ENCODE results near the gene TRMT2A.

Gene TRMT2A

DNA sequence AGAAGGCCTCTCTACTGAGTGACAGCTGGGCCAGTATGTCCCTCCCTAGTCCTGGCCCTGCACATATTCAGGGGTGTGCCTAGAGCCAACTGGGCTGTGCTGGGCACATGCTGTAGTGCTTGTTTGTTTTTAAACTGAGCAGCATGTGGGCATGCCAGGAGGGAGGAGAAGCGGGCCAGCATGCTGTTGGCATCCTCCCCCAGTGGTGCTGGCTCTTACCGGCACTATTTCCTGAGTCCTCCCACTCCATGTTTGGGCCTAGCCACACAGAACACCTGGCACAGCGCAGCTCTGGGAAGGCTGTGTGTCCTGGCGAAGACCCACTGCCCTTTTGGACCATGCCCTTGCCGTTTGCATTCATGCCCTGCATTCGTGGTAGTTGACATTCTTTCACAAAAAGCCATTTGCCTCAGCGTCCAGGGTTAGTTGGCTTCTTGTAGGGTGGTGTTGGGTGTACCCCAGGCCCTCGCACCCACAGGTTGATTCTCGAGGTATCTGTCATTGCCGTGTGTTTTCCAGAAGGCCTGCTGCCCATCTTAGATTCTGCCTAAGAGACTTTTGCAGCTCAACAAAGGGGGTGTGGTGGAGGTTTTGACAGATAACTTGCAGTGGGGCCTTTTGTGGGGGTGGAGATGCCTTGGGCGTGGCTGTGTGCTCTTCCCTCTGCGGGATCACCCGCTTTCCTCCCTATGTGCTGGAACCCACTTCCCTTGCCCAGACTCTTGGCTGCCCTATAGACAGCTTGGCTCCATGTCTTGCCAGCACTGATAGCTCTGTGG lies 23.4 kb downstream of the TRMT2A start:
- no peak overlapping the region for H3K4me3 ChIP-seq (replicated peaks; ENCODE audit: low read depth, low read length)
- DNase-seq (ENCODE audit: low read depth): no peak
- TF ChIP-seq CTCF (IDR thresholded peaks at IDR 0.05; ENCODE audit: low read length, missing control alignments): no peak

- TF ChIP-seq CTCF (IDR thresholded peaks at IDR 0.05; ENCODE audit: low read length, missing control alignments): no peak
- DNase-seq (ENCODE audit: low read depth): no peak
- no peak overlapping the region for H3K4me3 ChIP-seq (replicated peaks; ENCODE audit: low read depth, low read length)
Measured at GRCh38 chr22:20092477-20092854, 24.6 kb downstream of the TRMT2A start.

DNA sequence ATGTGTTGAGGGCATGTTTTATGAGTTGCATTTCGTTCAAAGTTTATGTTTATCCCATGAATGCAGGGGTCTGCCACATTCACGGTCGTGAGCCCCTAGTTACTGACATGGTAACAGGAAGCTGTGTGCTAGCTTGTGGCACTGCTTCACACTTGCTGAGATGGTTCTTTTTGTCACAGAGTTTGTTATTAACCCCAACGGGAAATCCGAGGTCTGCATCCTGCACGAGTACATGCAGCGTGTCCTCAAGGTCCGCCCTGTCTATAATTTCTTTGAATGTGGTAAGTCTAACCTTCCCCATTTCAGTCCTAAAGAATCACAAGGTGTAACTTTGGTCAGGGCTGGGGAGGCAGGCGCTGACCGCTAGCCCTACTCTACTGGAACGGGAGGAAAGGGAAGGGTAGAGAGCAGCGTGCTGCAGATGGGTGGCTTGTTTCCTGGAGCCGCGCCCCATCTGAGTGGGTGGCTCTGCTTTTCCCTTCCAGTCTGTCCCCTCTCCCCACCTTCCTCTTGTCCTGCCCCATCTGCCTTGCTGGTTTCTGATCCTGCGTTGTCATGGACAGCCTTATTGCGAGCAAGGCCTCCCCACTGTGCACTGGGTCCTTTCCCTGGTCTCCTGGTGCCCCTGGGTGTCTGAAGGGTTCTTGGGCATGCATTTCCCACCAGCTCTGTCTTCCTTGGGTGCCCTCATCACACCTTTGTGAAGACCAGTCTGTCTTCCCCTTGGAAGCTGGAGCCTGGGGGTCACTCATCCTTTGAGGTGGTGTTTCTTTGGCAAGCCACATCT lies 25.1 kb downstream of the TRMT2A start:
- DNase-seq (ENCODE audit: low read depth): no peak
- no peak overlapping the region for H3K4me3 ChIP-seq (replicated peaks; ENCODE audit: low read depth, low read length)
- no peak for TF ChIP-seq CTCF (IDR thresholded peaks at IDR 0.05; ENCODE audit: low read length, missing control alignments)

GRCh38 chr22:20090730-20091240 lies 26.2 kb downstream of the TRMT2A start:
- TF ChIP-seq CTCF (IDR thresholded peaks at IDR 0.05; ENCODE audit: low read length, missing control alignments): no peak
- no peak for DNase-seq (ENCODE audit: low read depth)
- H3K4me3 ChIP-seq (replicated peaks; ENCODE audit: low read depth, low read length): no peak overlapping the region

DNA sequence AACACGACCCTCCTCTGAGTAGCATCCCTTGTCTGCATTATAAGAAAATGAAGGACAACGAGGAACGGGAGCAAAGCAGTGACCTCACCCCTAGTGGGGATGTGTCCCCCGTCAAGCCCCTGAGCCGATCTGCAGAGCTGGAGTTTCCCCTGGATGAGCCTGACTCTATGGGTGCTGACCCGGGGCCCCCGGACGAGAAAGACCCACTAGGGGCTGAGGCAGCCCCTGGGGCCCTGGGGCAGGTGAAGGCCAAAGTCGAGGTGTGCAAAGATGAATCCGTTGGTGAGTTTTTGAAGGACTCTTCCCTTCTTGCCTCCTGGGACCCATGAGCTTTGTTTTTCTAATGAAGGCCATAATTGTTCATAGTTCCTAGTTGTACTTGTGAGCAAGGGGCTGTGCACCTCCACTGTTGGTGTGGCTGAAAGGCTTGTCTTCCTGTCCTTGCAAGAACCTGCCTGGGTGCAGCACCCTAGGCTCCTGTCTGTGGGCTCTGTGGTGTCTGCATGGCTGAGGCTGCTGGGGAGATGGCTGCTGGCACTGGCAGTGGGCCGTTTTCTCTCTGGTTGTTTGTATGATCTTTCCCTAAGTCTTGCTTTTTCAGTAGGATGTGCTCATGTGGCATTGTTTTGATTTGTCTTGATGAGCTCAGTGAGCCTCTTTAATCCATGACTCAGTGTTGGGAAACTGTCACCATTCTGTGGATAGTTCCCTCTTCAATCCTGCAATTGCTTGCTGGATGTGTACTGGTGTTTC lies 26.9 kb downstream of the TRMT2A start:
- no peak for TF ChIP-seq CTCF (IDR thresholded peaks at IDR 0.05; ENCODE audit: low read length, missing control alignments)
- H3K4me3 ChIP-seq (replicated peaks; ENCODE audit: low read depth, low read length): no peak overlapping the region
- DNase-seq (ENCODE audit: low read depth): no peak

DNA sequence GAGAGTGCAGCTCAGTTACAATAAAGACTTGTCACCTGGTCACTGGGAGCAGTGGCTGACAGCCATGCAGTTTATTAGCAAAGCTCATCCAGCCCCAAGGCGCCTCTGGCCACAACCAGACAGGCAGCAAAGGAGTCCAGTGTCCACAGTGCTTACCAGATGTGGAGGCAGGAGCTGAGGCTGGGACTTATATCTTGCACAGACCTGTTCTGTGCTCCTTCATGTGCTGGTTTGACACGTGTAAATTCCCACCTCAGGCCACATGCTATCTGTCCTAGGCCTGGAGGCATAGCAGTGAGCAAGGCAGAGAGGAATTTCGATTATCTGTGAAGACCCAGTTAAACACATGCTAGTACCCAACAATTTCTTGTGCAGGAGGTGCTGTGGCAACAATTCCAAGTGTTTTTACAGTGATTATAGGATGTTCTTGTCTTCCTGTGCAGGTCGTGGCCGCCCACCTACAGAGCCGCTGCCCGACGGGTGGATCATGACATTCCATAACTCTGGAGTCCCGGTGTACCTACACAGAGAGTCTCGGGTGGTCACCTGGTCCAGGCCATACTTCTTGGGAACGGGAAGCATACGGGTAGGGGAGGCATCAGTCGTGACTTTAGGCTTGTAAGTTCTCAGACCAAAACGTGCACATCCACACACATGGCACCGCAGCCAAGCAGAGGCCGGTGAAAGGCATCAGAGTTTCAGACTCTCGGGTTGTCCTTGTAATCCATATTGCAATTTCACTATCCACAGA lies 27.6 kb downstream of the TRMT2A start:
- DNase-seq (ENCODE audit: low read depth): no peak
- no peak for TF ChIP-seq CTCF (IDR thresholded peaks at IDR 0.05; ENCODE audit: low read length, missing control alignments)
- H3K4me3 ChIP-seq (replicated peaks; ENCODE audit: low read depth, low read length): no peak overlapping the region
